Measurements from ENCODE around the gene NUDT16.

Gene NUDT16

DNA sequence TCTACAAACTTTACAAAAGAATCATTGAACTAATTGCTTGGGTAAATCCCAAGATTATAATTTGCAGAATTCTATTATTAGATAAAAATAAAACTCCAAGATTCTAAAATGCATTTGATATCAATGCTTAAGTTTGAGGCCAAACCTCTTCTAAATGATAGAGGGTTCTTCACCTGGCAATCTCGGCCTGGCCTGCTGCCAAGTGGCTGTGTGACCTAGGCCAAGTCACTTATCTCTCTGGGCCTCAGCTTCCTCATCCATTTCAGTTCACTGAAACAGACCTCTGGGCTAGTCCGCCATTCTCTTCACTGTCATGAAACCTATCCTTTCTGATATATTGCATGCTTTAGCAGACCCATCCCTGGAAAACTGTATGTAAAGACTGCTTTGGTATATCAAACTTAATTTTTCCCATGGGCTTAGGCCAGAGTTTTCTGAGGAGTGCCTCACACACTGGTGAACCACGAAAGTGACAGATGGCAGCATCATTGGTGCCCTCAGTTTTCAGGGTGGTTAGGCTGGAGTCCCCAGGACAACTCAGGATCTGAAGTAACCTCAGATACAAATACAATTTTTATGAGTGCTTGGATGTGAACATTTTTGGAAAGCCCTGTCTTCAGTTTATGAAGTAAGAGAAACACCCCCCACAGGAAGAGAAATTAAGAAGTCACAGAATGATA is 21.8 kb downstream of the NUDT16 start:
- TF ChIP-seq MYNN (tag by site-specific recombination; IDR thresholded peaks at IDR 0.05; ENCODE audit: borderline replicate concordance) (no peak), ZNF664 (tag by site-specific recombination; IDR thresholded peaks at IDR 0.05) (no peak), ZNF791 (tag by site-specific recombination; IDR thresholded peaks at IDR 0.05) (no peak), ZNF48 (tag by site-specific recombination; IDR thresholded peaks at IDR 0.05) (no peak), ZSCAN30 (tag by site-specific recombination; IDR thresholded peaks at IDR 0.05) (no peak)
- TF ChIP-seq, protein P1, sequence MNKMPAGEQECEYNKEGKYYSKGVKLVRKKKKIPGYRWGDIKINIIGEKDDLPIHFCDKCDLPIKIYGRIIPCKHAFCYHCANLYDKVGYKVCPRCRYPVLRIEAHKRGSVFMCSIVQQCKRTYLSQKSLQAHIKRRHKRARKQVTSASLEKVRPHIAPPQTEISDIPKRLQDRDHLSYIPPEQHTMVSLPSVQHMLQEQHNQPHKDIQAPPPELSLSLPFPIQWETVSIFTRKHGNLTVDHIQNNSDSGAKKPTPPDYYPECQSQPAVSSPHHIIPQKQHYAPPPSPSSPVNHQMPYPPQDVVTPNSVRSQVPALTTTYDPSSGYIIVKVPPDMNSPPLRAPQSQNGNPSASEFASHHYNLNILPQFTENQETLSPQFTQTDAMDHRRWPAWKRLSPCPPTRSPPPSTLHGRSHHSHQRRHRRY (tag by site-specific recombination; IDR thresholded peaks at IDR 0.05), result no peak
- ChIA-PET POLR2A (no interaction called here), CTCF (no interaction called here)
- Histone ChIP-seq H3K4me1 (ENCODE audit: control insufficient read depth, insufficient read depth, low read length) (no peaks in the 10 kb centered on the region), H3K27ac (ENCODE audit: extremely low read depth, low read depth, low read length) (no peak overlapping the region), H3K9me3 (ENCODE audit: control insufficient read depth, insufficient read depth, low read depth, low read length) (no peaks in the 10 kb centered on the region), H3K4me3 (ENCODE audit: low read depth, low read length) (no peak overlapping the region), H3K36me3 (ENCODE audit: control insufficient read depth in 2 of 2, insufficient read depth in 1 of 2, low read length in 2 of 2) (no peaks in the 10 kb centered on the region)

DNA sequence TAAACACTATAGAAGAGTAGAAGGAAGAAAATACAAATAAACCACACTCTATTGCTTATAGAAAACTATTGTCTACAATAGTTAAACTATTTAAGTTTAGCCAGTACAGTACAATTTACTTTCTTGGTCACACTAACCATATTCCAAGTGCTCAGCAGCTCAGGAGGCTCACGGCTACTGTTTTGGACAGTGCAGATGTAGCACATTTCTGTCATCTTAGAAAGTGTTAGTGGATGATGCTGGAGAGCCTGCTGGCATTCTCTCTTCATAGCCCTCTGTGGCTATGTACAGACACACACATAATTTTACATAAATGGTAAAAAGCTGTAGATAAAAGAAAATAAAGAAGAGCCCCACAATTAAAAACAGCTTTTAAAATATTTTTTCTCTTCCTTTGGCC is 23.8 kb downstream of the NUDT16 start:
- ChIA-PET POLR2A (no interaction called here), CTCF (interaction anchor here (0.6 to 1.1 kb wide), 3 partner anchors 24 to 305 kb away, joined by 3 read pairs; no protein-coding TSS in a partner anchor)
- no peak overlapping the region for H3K27ac ChIP-seq (ENCODE audit: extremely low read depth, low read depth, low read length)
- no peaks in the 10 kb centered on the region for H3K4me1 ChIP-seq (ENCODE audit: control insufficient read depth, insufficient read depth, low read length)
- no peaks in the 10 kb centered on the region for H3K9me3 ChIP-seq (ENCODE audit: control insufficient read depth, insufficient read depth, low read depth, low read length)
- no peaks in the 10 kb centered on the region for H3K36me3 ChIP-seq (ENCODE audit: control insufficient read depth in 2 of 2, insufficient read depth in 1 of 2, low read length in 2 of 2)
- no peak overlapping the region for H3K4me3 ChIP-seq (ENCODE audit: low read depth, low read length)
- TF ChIP-seq ZFP41 (tag by site-specific recombination; IDR thresholded peaks at IDR 0.05; ENCODE audit: borderline replicate concordance) (no peak), OSR2 (tag by site-specific recombination; IDR thresholded peaks at IDR 0.05) (no peak), ZNF132 (tag by site-specific recombination; IDR thresholded peaks at IDR 0.05; ENCODE audit: borderline replicate concordance) (no peak), SETDB1 (IDR thresholded peaks at IDR 0.05; ENCODE audit: insufficient read length, low read length) (no peak), ZNF37A (tag by site-specific recombination; IDR thresholded peaks at IDR 0.05) (no peak), ZEB2 (tag by site-specific recombination; IDR thresholded peaks at IDR 0.05) (no peak), ZNF426 (tag by site-specific recombination; IDR thresholded peaks at IDR 0.05) (no peak), ZNF670 (tag by site-specific recombination; IDR thresholded peaks at IDR 0.05; ENCODE audit: low read depth) (no peak), ZNF324 (tag by site-specific recombination; IDR thresholded peaks at IDR 0.05) (no peak), ZFP37 (tag by site-specific recombination; IDR thresholded peaks at IDR 0.05) (no peak), ZNF416 (tag by site-specific recombination; IDR thresholded peaks at IDR 0.05) (no peak)
- TF ChIP-seq, protein P2, sequence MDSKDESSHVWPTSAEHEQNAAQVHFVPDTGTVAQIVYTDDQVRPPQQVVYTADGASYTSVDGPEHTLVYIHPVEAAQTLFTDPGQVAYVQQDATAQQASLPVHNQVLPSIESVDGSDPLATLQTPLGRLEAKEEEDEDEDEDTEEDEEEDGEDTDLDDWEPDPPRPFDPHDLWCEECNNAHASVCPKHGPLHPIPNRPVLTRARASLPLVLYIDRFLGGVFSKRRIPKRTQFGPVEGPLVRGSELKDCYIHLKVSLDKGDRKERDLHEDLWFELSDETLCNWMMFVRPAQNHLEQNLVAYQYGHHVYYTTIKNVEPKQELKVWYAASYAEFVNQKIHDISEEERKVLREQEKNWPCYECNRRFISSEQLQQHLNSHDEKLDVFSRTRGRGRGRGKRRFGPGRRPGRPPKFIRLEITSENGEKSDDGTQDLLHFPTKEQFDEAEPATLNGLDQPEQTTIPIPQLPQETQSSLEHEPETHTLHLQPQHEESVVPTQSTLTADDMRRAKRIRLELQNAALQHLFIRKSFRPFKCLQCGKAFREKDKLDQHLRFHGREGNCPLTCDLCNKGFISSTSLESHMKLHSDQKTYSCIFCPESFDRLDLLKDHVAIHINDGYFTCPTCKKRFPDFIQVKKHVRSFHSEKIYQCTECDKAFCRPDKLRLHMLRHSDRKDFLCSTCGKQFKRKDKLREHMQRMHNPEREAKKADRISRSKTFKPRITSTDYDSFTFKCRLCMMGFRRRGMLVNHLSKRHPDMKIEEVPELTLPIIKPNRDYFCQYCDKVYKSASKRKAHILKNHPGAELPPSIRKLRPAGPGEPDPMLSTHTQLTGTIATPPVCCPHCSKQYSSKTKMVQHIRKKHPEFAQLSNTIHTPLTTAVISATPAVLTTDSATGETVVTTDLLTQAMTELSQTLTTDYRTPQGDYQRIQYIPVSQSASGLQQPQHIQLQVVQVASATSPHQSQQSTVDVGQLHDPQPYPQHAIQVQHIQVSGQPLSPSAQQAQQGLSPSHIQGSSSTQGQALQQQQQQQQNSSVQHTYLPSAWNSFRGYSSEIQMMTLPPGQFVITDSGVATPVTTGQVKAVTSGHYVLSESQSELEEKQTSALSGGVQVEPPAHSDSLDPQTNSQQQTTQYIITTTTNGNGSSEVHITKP (tag by site-specific recombination; IDR thresholded peaks at IDR 0.05), result no peak
- TF ChIP-seq, protein P3, sequence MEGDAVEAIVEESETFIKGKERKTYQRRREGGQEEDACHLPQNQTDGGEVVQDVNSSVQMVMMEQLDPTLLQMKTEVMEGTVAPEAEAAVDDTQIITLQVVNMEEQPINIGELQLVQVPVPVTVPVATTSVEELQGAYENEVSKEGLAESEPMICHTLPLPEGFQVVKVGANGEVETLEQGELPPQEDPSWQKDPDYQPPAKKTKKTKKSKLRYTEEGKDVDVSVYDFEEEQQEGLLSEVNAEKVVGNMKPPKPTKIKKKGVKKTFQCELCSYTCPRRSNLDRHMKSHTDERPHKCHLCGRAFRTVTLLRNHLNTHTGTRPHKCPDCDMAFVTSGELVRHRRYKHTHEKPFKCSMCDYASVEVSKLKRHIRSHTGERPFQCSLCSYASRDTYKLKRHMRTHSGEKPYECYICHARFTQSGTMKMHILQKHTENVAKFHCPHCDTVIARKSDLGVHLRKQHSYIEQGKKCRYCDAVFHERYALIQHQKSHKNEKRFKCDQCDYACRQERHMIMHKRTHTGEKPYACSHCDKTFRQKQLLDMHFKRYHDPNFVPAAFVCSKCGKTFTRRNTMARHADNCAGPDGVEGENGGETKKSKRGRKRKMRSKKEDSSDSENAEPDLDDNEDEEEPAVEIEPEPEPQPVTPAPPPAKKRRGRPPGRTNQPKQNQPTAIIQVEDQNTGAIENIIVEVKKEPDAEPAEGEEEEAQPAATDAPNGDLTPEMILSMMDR (tag by site-specific recombination; IDR thresholded peaks at IDR 0.05), result no peak
- TF ChIP-seq, protein P4, sequence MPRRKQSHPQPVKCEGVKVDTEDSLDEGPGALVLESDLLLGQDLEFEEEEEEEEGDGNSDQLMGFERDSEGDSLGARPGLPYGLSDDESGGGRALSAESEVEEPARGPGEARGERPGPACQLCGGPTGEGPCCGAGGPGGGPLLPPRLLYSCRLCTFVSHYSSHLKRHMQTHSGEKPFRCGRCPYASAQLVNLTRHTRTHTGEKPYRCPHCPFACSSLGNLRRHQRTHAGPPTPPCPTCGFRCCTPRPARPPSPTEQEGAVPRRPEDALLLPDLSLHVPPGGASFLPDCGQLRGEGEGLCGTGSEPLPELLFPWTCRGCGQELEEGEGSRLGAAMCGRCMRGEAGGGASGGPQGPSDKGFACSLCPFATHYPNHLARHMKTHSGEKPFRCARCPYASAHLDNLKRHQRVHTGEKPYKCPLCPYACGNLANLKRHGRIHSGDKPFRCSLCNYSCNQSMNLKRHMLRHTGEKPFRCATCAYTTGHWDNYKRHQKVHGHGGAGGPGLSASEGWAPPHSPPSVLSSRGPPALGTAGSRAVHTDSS (tag by site-specific recombination; IDR thresholded peaks at IDR 0.05), result no peak
- TF ChIP-seq, protein P5, sequence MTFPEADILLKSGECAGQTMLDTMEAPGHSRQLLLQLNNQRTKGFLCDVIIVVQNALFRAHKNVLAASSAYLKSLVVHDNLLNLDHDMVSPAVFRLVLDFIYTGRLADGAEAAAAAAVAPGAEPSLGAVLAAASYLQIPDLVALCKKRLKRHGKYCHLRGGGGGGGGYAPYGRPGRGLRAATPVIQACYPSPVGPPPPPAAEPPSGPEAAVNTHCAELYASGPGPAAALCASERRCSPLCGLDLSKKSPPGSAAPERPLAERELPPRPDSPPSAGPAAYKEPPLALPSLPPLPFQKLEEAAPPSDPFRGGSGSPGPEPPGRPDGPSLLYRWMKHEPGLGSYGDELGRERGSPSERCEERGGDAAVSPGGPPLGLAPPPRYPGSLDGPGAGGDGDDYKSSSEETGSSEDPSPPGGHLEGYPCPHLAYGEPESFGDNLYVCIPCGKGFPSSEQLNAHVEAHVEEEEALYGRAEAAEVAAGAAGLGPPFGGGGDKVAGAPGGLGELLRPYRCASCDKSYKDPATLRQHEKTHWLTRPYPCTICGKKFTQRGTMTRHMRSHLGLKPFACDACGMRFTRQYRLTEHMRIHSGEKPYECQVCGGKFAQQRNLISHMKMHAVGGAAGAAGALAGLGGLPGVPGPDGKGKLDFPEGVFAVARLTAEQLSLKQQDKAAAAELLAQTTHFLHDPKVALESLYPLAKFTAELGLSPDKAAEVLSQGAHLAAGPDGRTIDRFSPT (tag by site-specific recombination; IDR thresholded peaks at IDR 0.05), result no peak
- TF ChIP-seq, protein P6, sequence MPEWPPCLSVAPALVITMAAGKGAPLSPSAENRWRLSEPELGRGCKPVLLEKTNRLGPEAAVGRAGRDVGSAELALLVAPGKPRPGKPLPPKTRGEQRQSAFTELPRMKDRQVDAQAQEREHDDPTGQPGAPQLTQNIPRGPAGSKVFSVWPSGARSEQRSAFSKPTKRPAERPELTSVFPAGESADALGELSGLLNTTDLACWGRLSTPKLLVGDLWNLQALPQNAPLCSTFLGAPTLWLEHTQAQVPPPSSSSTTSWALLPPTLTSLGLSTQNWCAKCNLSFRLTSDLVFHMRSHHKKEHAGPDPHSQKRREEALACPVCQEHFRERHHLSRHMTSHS (tag by site-specific recombination; IDR thresholded peaks at IDR 0.05), result no peak
